GM23338 (cell line): ENCODE data around the gene CYB5R4. TPM values are rescaled to one million over a fixed set of nuclear protein-coding genes. Genes with fewer than 3 reads are reported as not detected.

ENCODE experiments used
- ATAC-seq: fragments of 200-7000 bp; cut with Tn5 transposase; 3 replicates; pipeline ENCODE4 v1.9.1; 2020
- DNase-seq: peaks from one replicate; pipeline ENCODE4 v3.0.0-alpha.2; 2015; ENCODE audit warnings: low spot score
- H2AFZ ChIP-seq: fragments of 200-600 bp; sonication (generic); 2 replicates; pipeline ENCODE4 v1.8.0; 2016; ENCODE audit warnings: antibody characterized with exemption, mild to moderate bottlenecking, moderate library complexity
- H3F3A ChIP-seq: fragments of 200-600 bp; sonication (generic); replicated peaks from 2 replicates; pipeline ENCODE4 v1.8.0; 2017; ENCODE audit warnings: antibody characterized with exemption, mixed run types, low read depth
- H3K27ac ChIP-seq: fragments of 200-600 bp; sonication (generic); 2 replicates; pipeline ENCODE4 v1.6.1; 2016; ENCODE audit warnings: low read depth
- H3K27me3 ChIP-seq: fragments of 200-600 bp; sonication (generic); 2 replicates; pipeline ENCODE4 v1.8.0; 2016; ENCODE audit warnings: mild to moderate bottlenecking, mixed run types, moderate library complexity; ENCODE audit not compliant: insufficient read depth
- H3K36me3 ChIP-seq: fragments of 200-600 bp; sonication (generic); 2 replicates; pipeline ENCODE4 v1.8.0; 2016; ENCODE audit warnings: mild to moderate bottlenecking; ENCODE audit not compliant: insufficient read depth
- H3K4me1 ChIP-seq: fragments of 200-600 bp; sonication (generic); 2 replicates; pipeline ENCODE4 v1.8.0; 2016; ENCODE audit warnings: mild to moderate bottlenecking, moderate library complexity; ENCODE audit not compliant: insufficient read depth
- H3K4me2 ChIP-seq: fragments of 200-600 bp; sonication (generic); 2 replicates; pipeline ENCODE4 v1.7.1; 2017; ENCODE audit warnings: mixed run types
- H3K4me3 ChIP-seq: fragments of 200-600 bp; sonication (generic); 2 replicates; pipeline ENCODE4 v1.6.1; 2016; ENCODE audit warnings: mixed run types
- H3K79me2 ChIP-seq: fragments of 200-600 bp; sonication (generic); replicated peaks from 2 replicates; pipeline ENCODE4 v1.8.0; 2017; ENCODE audit warnings: mild to moderate bottlenecking; ENCODE audit not compliant: insufficient read depth
- H3K9me2 ChIP-seq: fragments of 200-600 bp; sonication (generic); 2 replicates; pipeline ENCODE4 v1.8.0; 2017; ENCODE audit not compliant: insufficient read depth
- H4K20me1 ChIP-seq: fragments of 200-600 bp; sonication (generic); replicated peaks from 2 replicates; pipeline ENCODE4 v1.8.0; 2017; ENCODE audit warnings: mild to moderate bottlenecking; ENCODE audit not compliant: insufficient read depth
- H3K27ac Mint-ChIP-seq: 2 replicates; pipeline ENCODE4 v1.8.0; 2020; ENCODE audit warnings: inconsistent platforms, mild to moderate bottlenecking, moderate library complexity, mixed read lengths
- H3K27me3 Mint-ChIP-seq: 3 replicates; pipeline ENCODE4 v1.8.0; 2022; ENCODE audit warnings: low read depth, mild to moderate bottlenecking, moderate library complexity, mixed read lengths, inconsistent platforms; ENCODE audit not compliant: insufficient read depth, poor library complexity
- H3K36me3 Mint-ChIP-seq: 3 replicates; pipeline ENCODE4 v1.8.0; 2021; ENCODE audit warnings: low read depth, mild to moderate bottlenecking, inconsistent platforms, moderate library complexity, mixed read lengths
- H3K4me1 Mint-ChIP-seq: 3 replicates; pipeline ENCODE4 v1.8.0; 2020; ENCODE audit warnings: mild to moderate bottlenecking, inconsistent platforms, mixed read lengths
- H3K4me3 Mint-ChIP-seq: 3 replicates; pipeline ENCODE4 v1.8.0; 2021; ENCODE audit warnings: moderate library complexity, mild to moderate bottlenecking, inconsistent platforms, mixed read lengths
- H3K9me3 Mint-ChIP-seq: 3 replicates; pipeline ENCODE4 v1.8.0; 2020; ENCODE audit warnings: moderate library complexity, mild to moderate bottlenecking, inconsistent platforms, mixed read lengths
- CREB1 ChIP-seq: fragments of 250-450 bp; sonication (Bioruptor Pico); IDR thresholded peaks from 2 replicates; pipeline ENCODE4 v1.5.0; 2020; ENCODE audit warnings: low read depth, mild to moderate bottlenecking, moderate library complexity
- EZH2 ChIP-seq: fragments of 200-600 bp; sonication (generic); IDR thresholded peaks from one replicate; pipeline ENCODE4 v1.8.0; 2017; ENCODE audit warnings: antibody characterized with exemption, mild to moderate bottlenecking, low read depth; ENCODE audit not compliant: unreplicated experiment
- EZH2phosphoT487 ChIP-seq: fragments of 200-600 bp; sonication (generic); IDR thresholded peaks from one replicate; pipeline ENCODE4 v1.8.1; 2018; ENCODE audit warnings: antibody characterized with exemption; ENCODE audit not compliant: unreplicated experiment
- JUNB ChIP-seq: IDR thresholded peaks from one replicate; pipeline ENCODE4 v1.6.1; 2016; ENCODE audit warnings: antibody characterized with exemption; ENCODE audit not compliant: unreplicated experiment
- NANOG ChIP-seq: IDR thresholded peaks from 2 replicates; pipeline ENCODE4 v1.6.1; 2016; ENCODE audit warnings: antibody characterized with exemption, borderline replicate concordance
- POLR2AphosphoS5 ChIP-seq: IDR thresholded peaks from 2 replicates; pipeline ENCODE4 v1.6.1; 2016; ENCODE audit warnings: antibody characterized with exemption, low read depth
- STAT1 ChIP-seq: IDR thresholded peaks from one replicate; pipeline ENCODE4 v1.6.1; 2016; ENCODE audit warnings: antibody characterized with exemption; ENCODE audit not compliant: unreplicated experiment
- ZNF114 ChIP-seq: fragments of 250-450 bp; sonication (Bioruptor Pico); IDR thresholded peaks from 2 replicates; pipeline ENCODE4 v1.5.0; 2020; ENCODE audit warnings: mild to moderate bottlenecking, moderate library complexity
- ZNF331 ChIP-seq: fragments of 250-450 bp; sonication (Bioruptor Pico); IDR thresholded peaks from 2 replicates; pipeline ENCODE4 v1.5.0; 2020; ENCODE audit warnings: low read depth, mild to moderate bottlenecking, moderate library complexity
- polyA plus RNA-seq: library from polyadenylated mRNA; unstranded; fragments of >200 nt; fragmentation: Nextera tagmentation; extraction: Ambion mirVana; gene quantifications from 2 replicates; pipeline ENCODE4 v1.2.1, GENCODE V29; 2016
- total RNA-seq: library from RNA; depleted of rRNA; stranded (reverse); fragments of >200 nt; shearing (Covaris generic); gene quantifications from 2 replicates; pipeline ENCODE4 v1.2.3, GENCODE V29; 2014
- TF ChIP-seq, protein P1 (sequence below), 2 experiments: fragments of 200-600 bp in 1 of 2; sonication (generic) in 1 of 2; conservative IDR thresholded peaks; 2 replicates each; pipeline versions ENCODE4 v1.5.1 to v1.6.1; 2016 to 2017; ENCODE audit warnings: antibody characterized with exemption in 2 of 2, low read depth in 2 of 2, mild to moderate bottlenecking in 2 of 2, moderate library complexity in 1 of 2
- TF ChIP-seq, protein P2 (sequence below): fragments of 250-450 bp; sonication (Bioruptor Pico); IDR thresholded peaks from 2 replicates; pipeline ENCODE4 v1.5.0; 2020; ENCODE audit warnings: mild to moderate bottlenecking, moderate library complexity
- TF ChIP-seq, protein P3 (sequence below): IDR thresholded peaks from 2 replicates; pipeline ENCODE4 v1.6.1; 2016; ENCODE audit warnings: antibody characterized with exemption
- TF ChIP-seq, protein P4 (sequence below): IDR thresholded peaks from one replicate; pipeline ENCODE4 v1.6.1; 2018; ENCODE audit warnings: antibody characterized with exemption; ENCODE audit not compliant: unreplicated experiment

Gene CYB5R4
- total and polyA plus RNA-seq, 2 experiments from 2014 or later = 8.9 to 17.2 TPM

DNA sequence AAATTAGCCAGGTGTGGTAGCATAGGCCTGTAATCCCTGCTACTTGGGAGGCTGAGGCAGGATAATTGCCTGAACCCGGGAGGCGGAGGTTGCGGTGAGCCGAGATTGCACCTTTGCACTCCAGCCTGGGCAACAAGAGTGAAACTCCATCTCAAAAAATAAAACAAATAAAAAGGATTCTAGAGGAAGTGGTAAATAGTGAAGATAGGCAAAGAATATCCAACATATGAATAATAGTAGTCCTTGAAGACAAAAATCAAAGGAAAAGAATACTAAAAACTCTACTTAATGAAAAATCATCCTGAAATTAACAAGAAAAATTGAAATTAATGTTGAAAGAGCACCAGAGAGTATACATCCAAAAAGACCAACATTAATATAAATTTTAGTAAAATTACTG is 107.0 kb downstream of the CYB5R4 start:
- no peak overlapping the region for H3K4me3 Mint-ChIP-seq
- H4K20me1 ChIP-seq = no peaks in the 10 kb centered on the region
- H3K9me2 ChIP-seq = 0 out of 2 replicates have a peak, but pooled peaks cover 3% of the 10 kb centered on the region
- peaks cover 73% of the 10 kb centered on the region for H3K9me3 Mint-ChIP-seq
- H3K4me3 ChIP-seq = no peak overlapping the region
- H2AFZ ChIP-seq = no peak overlapping the region
- TF ChIP-seq EZH2phosphoT487 (no peak), ZNF114 (no peak), CREB1 (CRISPR knock-in tag) (no peak), ZNF331 (CRISPR knock-in tag) (no peak), POLR2AphosphoS5 (no peak), STAT1 (no peak), EZH2 (no peak), NANOG (no peak), JUNB (no peak)
- TF ChIP-seq, protein P1, sequence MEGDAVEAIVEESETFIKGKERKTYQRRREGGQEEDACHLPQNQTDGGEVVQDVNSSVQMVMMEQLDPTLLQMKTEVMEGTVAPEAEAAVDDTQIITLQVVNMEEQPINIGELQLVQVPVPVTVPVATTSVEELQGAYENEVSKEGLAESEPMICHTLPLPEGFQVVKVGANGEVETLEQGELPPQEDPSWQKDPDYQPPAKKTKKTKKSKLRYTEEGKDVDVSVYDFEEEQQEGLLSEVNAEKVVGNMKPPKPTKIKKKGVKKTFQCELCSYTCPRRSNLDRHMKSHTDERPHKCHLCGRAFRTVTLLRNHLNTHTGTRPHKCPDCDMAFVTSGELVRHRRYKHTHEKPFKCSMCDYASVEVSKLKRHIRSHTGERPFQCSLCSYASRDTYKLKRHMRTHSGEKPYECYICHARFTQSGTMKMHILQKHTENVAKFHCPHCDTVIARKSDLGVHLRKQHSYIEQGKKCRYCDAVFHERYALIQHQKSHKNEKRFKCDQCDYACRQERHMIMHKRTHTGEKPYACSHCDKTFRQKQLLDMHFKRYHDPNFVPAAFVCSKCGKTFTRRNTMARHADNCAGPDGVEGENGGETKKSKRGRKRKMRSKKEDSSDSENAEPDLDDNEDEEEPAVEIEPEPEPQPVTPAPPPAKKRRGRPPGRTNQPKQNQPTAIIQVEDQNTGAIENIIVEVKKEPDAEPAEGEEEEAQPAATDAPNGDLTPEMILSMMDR (conservative IDR thresholded peaks at IDR 0.05; ENCODE audit: low read depth in 2 of 2) = no peak
- TF ChIP-seq, protein P2, sequence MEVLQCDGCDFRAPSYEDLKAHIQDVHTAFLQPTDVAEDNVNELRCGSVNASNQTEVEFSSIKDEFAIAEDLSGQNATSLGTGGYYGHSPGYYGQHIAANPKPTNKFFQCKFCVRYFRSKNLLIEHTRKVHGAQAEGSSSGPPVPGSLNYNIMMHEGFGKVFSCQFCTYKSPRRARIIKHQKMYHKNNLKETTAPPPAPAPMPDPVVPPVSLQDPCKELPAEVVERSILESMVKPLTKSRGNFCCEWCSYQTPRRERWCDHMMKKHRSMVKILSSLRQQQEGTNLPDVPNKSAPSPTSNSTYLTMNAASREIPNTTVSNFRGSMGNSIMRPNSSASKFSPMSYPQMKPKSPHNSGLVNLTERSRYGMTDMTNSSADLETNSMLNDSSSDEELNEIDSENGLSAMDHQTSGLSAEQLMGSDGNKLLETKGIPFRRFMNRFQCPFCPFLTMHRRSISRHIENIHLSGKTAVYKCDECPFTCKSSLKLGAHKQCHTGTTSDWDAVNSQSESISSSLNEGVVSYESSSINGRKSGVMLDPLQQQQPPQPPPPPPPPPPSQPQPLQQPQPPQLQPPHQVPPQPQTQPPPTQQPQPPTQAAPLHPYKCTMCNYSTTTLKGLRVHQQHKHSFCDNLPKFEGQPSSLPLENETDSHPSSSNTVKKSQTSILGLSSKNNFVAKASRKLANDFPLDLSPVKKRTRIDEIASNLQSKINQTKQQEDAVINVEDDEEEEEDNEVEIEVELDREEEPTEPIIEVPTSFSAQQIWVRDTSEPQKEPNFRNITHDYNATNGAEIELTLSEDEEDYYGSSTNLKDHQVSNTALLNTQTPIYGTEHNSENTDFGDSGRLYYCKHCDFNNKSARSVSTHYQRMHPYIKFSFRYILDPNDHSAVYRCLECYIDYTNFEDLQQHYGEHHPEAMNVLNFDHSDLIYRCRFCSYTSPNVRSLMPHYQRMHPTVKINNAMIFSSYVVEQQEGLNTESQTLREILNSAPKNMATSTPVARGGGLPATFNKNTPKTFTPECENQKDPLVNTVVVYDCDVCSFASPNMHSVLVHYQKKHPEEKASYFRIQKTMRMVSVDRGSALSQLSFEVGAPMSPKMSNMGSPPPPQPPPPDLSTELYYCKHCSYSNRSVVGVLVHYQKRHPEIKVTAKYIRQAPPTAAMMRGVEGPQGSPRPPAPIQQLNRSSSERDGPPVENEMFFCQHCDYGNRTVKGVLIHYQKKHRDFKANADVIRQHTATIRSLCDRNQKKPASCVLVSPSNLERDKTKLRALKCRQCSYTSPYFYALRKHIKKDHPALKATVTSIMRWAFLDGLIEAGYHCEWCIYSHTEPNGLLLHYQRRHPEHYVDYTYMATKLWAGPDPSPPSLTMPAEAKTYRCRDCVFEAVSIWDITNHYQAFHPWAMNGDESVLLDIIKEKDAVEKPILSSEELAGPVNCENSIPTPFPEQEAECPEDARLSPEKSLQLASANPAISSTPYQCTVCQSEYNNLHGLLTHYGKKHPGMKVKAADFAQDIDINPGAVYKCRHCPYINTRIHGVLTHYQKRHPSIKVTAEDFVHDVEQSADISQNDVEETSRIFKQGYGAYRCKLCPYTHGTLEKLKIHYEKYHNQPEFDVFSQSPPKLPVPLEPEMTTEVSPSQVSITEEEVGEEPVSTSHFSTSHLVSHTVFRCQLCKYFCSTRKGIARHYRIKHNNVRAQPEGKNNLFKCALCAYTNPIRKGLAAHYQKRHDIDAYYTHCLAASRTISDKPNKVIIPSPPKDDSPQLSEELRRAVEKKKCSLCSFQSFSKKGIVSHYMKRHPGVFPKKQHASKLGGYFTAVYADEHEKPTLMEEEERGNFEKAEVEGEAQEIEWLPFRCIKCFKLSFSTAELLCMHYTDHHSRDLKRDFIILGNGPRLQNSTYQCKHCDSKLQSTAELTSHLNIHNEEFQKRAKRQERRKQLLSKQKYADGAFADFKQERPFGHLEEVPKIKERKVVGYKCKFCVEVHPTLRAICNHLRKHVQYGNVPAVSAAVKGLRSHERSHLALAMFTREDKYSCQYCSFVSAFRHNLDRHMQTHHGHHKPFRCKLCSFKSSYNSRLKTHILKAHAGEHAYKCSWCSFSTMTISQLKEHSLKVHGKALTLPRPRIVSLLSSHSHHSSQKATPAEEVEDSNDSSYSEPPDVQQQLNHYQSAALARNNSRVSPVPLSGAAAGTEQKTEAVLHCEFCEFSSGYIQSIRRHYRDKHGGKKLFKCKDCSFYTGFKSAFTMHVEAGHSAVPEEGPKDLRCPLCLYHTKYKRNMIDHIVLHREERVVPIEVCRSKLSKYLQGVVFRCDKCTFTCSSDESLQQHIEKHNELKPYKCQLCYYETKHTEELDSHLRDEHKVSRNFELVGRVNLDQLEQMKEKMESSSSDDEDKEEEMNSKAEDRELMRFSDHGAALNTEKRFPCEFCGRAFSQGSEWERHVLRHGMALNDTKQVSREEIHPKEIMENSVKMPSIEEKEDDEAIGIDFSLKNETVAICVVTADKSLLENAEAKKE (CRISPR knock-in tag) = no peak
- TF ChIP-seq, protein P3, sequence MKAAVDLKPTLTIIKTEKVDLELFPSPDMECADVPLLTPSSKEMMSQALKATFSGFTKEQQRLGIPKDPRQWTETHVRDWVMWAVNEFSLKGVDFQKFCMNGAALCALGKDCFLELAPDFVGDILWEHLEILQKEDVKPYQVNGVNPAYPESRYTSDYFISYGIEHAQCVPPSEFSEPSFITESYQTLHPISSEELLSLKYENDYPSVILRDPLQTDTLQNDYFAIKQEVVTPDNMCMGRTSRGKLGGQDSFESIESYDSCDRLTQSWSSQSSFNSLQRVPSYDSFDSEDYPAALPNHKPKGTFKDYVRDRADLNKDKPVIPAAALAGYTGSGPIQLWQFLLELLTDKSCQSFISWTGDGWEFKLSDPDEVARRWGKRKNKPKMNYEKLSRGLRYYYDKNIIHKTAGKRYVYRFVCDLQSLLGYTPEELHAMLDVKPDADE = no peak
- TF ChIP-seq, protein P4, sequence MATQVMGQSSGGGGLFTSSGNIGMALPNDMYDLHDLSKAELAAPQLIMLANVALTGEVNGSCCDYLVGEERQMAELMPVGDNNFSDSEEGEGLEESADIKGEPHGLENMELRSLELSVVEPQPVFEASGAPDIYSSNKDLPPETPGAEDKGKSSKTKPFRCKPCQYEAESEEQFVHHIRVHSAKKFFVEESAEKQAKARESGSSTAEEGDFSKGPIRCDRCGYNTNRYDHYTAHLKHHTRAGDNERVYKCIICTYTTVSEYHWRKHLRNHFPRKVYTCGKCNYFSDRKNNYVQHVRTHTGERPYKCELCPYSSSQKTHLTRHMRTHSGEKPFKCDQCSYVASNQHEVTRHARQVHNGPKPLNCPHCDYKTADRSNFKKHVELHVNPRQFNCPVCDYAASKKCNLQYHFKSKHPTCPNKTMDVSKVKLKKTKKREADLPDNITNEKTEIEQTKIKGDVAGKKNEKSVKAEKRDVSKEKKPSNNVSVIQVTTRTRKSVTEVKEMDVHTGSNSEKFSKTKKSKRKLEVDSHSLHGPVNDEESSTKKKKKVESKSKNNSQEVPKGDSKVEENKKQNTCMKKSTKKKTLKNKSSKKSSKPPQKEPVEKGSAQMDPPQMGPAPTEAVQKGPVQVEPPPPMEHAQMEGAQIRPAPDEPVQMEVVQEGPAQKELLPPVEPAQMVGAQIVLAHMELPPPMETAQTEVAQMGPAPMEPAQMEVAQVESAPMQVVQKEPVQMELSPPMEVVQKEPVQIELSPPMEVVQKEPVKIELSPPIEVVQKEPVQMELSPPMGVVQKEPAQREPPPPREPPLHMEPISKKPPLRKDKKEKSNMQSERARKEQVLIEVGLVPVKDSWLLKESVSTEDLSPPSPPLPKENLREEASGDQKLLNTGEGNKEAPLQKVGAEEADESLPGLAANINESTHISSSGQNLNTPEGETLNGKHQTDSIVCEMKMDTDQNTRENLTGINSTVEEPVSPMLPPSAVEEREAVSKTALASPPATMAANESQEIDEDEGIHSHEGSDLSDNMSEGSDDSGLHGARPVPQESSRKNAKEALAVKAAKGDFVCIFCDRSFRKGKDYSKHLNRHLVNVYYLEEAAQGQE = no peak
- peaks cover 13% of the 10 kb centered on the region for H3K36me3 ChIP-seq
- DNase-seq (no peak), ATAC-seq (no peak)
- peaks cover 81% of the 10 kb centered on the region for H3K36me3 Mint-ChIP-seq
- H3K27ac Mint-ChIP-seq = no peak overlapping the region
- H3K27me3 ChIP-seq = no peaks in the 10 kb centered on the region
- H3K27me3 Mint-ChIP-seq = peaks cover 9% of the 10 kb centered on the region
- H3K4me1 Mint-ChIP-seq = peaks cover 9% of the 10 kb centered on the region; the same call in 2 of the 3 replicates
- H3K27ac ChIP-seq = no peak overlapping the region
- no peaks in the 10 kb centered on the region for H3F3A ChIP-seq
- H3K79me2 ChIP-seq = no peaks in the 10 kb centered on the region
- peaks cover 15% of the 10 kb centered on the region for H3K4me1 ChIP-seq
- H3K4me2 ChIP-seq = no peak overlapping the region
